Activated T-cell treated with anti-CD3 and anti-CD28 coated beads, Interleukin-2, amount 50 U/mL, for 72 hours (primary cell): ENCODE data around the gene ST8SIA5. TPM values are rescaled to one million over a fixed set of nuclear protein-coding genes. Genes with fewer than 3 reads are reported as not detected.

Experiments used
- ATAC-seq, 2 donors: fragments of 150-1000 bp; cut with Tn5 transposase; replicated peaks in 1 of 2; 2 replicates each; pipeline ENCODE4 v1.10.0; 2021; ENCODE audit warnings: moderate library complexity in 2 of 2, mild to moderate bottlenecking in 1 of 2
- DNase-seq, 2 donors: peaks; one replicate each; pipeline ENCODE4 v3.0.0; 2021 to 2022; ENCODE audit warnings: mixed read lengths in 1 of 2
- H3K27ac Mint-ChIP-seq: one replicate; pipeline ENCODE4 v1.8.0; 2022; ENCODE audit warnings: mild to moderate bottlenecking, moderate library complexity, mixed read lengths
- H3K27me3 Mint-ChIP-seq: one replicate; pipeline ENCODE4 v1.8.0; 2022; ENCODE audit warnings: low read depth, mixed read lengths
- H3K36me3 Mint-ChIP-seq, 2 donors: one replicate each; pipeline ENCODE4 v1.8.0; 2022; ENCODE audit warnings: mixed read lengths in 2 of 2, mild to moderate bottlenecking in 1 of 2; ENCODE audit not compliant: insufficient read depth in 2 of 2
- H3K4me1 Mint-ChIP-seq: one replicate; pipeline ENCODE4 v1.8.0; 2022; ENCODE audit warnings: low read depth, mixed read lengths
- H3K4me3 Mint-ChIP-seq, 2 donors: one replicate each; pipeline ENCODE4 v1.8.0; 2022; ENCODE audit warnings: mild to moderate bottlenecking in 2 of 2, mixed read lengths in 2 of 2, moderate library complexity in 2 of 2
- H3K9me3 Mint-ChIP-seq, 2 donors: one replicate each; pipeline ENCODE4 v1.8.0; 2022; ENCODE audit warnings: mixed read lengths in 2 of 2
- total RNA-seq, 2 donors: library from RNA; stranded (reverse); gene quantifications; one replicate each; pipeline ENCODE4 v1.2.3, GENCODE V29; 2022

ST8SIA5 gene
- total RNA-seq, 2 donors from 2014 or later = 0.09 TPM; not detected in 1

GRCh38 chr18:46646468-46646867, 110.4 kb downstream of the ST8SIA5 start:
- no peak for DNase-seq
- no peaks in the 10 kb centered on the region for H3K9me3 Mint-ChIP-seq
- ATAC-seq = no peak
- H3K27me3 Mint-ChIP-seq = no peaks in the 10 kb centered on the region
- no peaks in the 10 kb centered on the region for H3K4me1 Mint-ChIP-seq
- H3K36me3 Mint-ChIP-seq = no peaks in the 10 kb centered on the region
- H3K27ac Mint-ChIP-seq = no peak overlapping the region
- no peak overlapping the region for H3K4me3 Mint-ChIP-seq

- Mint-ChIP-seq H3K27me3 (no peaks in the 10 kb centered on the region), H3K4me3 (no peak overlapping the region), H3K9me3 (no peaks in the 10 kb centered on the region), H3K27ac (no peak overlapping the region), H3K36me3 (no peaks in the 10 kb centered on the region), H3K4me1 (no peaks in the 10 kb centered on the region)
- DNase-seq (no peak), ATAC-seq (no peak)
Measured at GRCh38 chr18:46642561-46642960, 114.3 kb downstream of the ST8SIA5 start.

DNA sequence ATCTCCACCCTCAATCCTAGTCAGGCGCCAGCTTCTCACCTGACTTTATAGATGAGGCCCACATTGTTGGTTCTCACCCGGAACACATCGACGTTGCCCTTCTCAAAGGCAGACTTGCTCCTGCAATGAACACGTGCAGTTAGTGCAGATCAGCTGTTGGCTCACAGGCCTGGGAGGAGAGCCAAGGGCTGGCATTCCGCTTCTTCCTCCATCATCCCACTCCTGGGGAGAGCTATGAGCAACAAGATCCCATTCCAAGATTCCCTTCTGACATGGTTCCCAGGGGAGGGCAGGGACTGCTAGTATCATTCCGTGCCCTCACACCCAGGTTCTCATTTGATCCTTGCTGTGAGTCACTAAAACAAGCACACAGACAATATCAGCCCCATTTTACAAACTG, 114.9 kb downstream of the ST8SIA5 start:
- Mint-ChIP-seq H3K36me3 (no peaks in the 10 kb centered on the region), H3K27me3 (no peaks in the 10 kb centered on the region), H3K9me3 (no peaks in the 10 kb centered on the region), H3K4me3 (no peak overlapping the region), H3K27ac (no peak overlapping the region), H3K4me1 (no peaks in the 10 kb centered on the region)
- DNase-seq = no peak
- no peak for ATAC-seq

GRCh38 chr18:46639386-46639785, 117.5 kb downstream of the ST8SIA5 start:
- no peaks in the 10 kb centered on the region for H3K4me1 Mint-ChIP-seq
- H3K27me3 Mint-ChIP-seq = no peaks in the 10 kb centered on the region

GRCh38 chr18:46636040-46636630, 120.7 kb downstream of the ST8SIA5 start:
- Mint-ChIP-seq H3K4me1 (no peaks in the 10 kb centered on the region), H3K27me3 (no peaks in the 10 kb centered on the region), H3K9me3 (no peaks in the 10 kb centered on the region), H3K36me3 (no peaks in the 10 kb centered on the region), H3K27ac (no peak overlapping the region), H3K4me3 (no peak overlapping the region)
- no peak for DNase-seq
- no peak for ATAC-seq

More at GRCh38 chr18:46639386-46639785, 117.5 kb downstream of the ST8SIA5 start:
- no peaks in the 10 kb centered on the region for H3K36me3 Mint-ChIP-seq
- ATAC-seq = no peak
- DNase-seq = no peak
- no peaks in the 10 kb centered on the region for H3K9me3 Mint-ChIP-seq
- H3K4me3 Mint-ChIP-seq = no peak overlapping the region
- H3K27ac Mint-ChIP-seq = no peak overlapping the region

- no peak overlapping the region for H3K27ac Mint-ChIP-seq
- peaks cover 15% of the 10 kb centered on the region for H3K4me1 Mint-ChIP-seq
- no peak for ATAC-seq
- DNase-seq = no peak
- H3K36me3 Mint-ChIP-seq = peaks cover 0 to 2% of the 10 kb centered on the region in 2 donors
- H3K4me3 Mint-ChIP-seq = no peak overlapping the region
- H3K27me3 Mint-ChIP-seq = no peaks in the 10 kb centered on the region
- H3K9me3 Mint-ChIP-seq = peaks cover 0 to 4% of the 10 kb centered on the region in 2 donors
Measured at GRCh38 chr18:46632401-46633071, 124.3 kb downstream of the ST8SIA5 start.

- ATAC-seq (no peak), DNase-seq (no peak)
- Mint-ChIP-seq H3K27me3 (no peaks in the 10 kb centered on the region), H3K9me3 (peaks cover 0 to 4% of the 10 kb centered on the region in 2 donors), H3K27ac (no peak overlapping the region), H3K4me1 (peaks cover 15% of the 10 kb centered on the region), H3K36me3 (peaks cover 0 to 2% of the 10 kb centered on the region in 2 donors), H3K4me3 (no peak overlapping the region)
Measured at GRCh38 chr18:46630991-46631390, 125.9 kb downstream of the ST8SIA5 start.

DNA sequence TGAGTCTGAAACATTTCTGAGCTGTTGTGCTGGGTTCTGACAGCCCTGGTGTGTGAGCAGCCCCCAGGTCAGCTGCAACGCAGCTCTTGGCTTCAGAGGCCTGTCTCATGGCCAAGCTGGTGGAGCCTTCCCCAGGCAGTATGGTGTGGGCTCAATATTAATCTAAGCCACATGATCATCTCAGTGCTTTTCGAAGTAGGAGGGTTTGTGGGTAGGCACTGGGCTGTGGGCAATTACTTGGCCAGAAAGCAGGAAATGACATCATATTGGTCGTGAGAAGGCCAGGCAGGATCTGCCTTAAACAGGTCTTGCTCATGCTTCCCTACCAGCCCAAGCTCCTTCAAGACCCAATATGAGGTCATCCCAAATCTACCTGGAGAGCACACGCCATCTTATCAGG, 126.7 kb downstream of the ST8SIA5 start:
- H3K4me3 Mint-ChIP-seq = no peak overlapping the region
- H3K4me1 Mint-ChIP-seq = peaks cover 15% of the 10 kb centered on the region
- no peak overlapping the region for H3K27ac Mint-ChIP-seq
- peak; percentile 82 to 87 for ATAC-seq
- H3K9me3 Mint-ChIP-seq = peaks cover 0 to 4% of the 10 kb centered on the region in 2 donors
- H3K27me3 Mint-ChIP-seq = no peaks in the 10 kb centered on the region
- H3K36me3 Mint-ChIP-seq = peaks cover 0 to 2% of the 10 kb centered on the region in 2 donors
- peak; percentile 24 to 25 for DNase-seq

GRCh38 chr18:46629361-46629760, 127.5 kb downstream of the ST8SIA5 start:
- H3K36me3 Mint-ChIP-seq = peaks cover 0 to 2% of the 10 kb centered on the region in 2 donors
- peaks cover 0 to 5% of the 10 kb centered on the region in 2 donors for H3K9me3 Mint-ChIP-seq
- no peak overlapping the region for H3K27ac Mint-ChIP-seq
- peaks cover 23% of the 10 kb centered on the region for H3K4me1 Mint-ChIP-seq
- no peak for ATAC-seq
- H3K4me3 Mint-ChIP-seq = no peak overlapping the region
- no peaks in the 10 kb centered on the region for H3K27me3 Mint-ChIP-seq
- DNase-seq = no peak

DNA sequence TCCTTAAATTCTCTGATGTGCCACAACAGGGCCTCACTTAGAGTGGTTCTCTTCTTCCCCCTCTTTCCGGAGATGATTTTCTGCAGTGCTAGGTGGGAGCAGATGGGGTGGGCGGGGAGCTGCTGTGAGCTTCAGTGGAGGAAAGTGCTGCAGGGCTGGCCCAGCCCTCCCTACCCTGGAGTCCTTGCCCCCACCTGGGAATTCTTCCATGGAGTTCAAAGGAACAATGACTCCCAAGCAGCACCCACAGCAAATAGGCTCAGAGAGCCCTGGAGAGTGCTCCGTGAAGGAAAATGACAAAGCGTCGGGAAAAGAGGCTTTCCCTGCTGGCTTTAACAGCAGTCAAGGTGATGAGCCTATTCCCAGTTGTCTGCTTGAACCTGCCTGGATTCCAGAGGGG, 128.6 kb downstream of the ST8SIA5 start:
- no peak for ATAC-seq
- H3K27me3 Mint-ChIP-seq = no peaks in the 10 kb centered on the region

GRCh38 chr18:46627136-46627535, 129.7 kb downstream of the ST8SIA5 start:
- Mint-ChIP-seq H3K27ac (no peak overlapping the region), H3K36me3 (peaks cover 0 to 2% of the 10 kb centered on the region in 2 donors), H3K27me3 (no peaks in the 10 kb centered on the region), H3K9me3 (peaks cover 0 to 5% of the 10 kb centered on the region in 2 donors), H3K4me3 (no peak overlapping the region), H3K4me1 (peaks cover 43% of the 10 kb centered on the region)
- DNase-seq (no peak), ATAC-seq (no peak)

More for the DNA sequence above, 128.6 kb downstream of the ST8SIA5 start:
- Mint-ChIP-seq H3K4me3 (no peak overlapping the region), H3K27ac (no peak overlapping the region), H3K9me3 (peaks cover 0 to 5% of the 10 kb centered on the region in 2 donors), H3K4me1 (peaks cover 35% of the 10 kb centered on the region), H3K36me3 (peaks cover 0 to 2% of the 10 kb centered on the region in 2 donors)
- no peak for DNase-seq

GRCh38 chr18:46625069-46625468, 131.8 kb downstream of the ST8SIA5 start:
- Mint-ChIP-seq H3K27ac (no peak overlapping the region), H3K4me3 (no peak overlapping the region), H3K27me3 (no peaks in the 10 kb centered on the region), H3K36me3 (no peaks in the 10 kb centered on the region), H3K9me3 (peaks cover 0 to 1% of the 10 kb centered on the region in 2 donors), H3K4me1 (peaks cover 48% of the 10 kb centered on the region)
- ATAC-seq (no peak), DNase-seq (no peak)

GRCh38 chr18:46624127-46624526, 132.7 kb downstream of the ST8SIA5 start:
- peak overlapping the region in 1 of 2 donors; percentile 42 for H3K4me3 Mint-ChIP-seq
- ATAC-seq (peak; percentile 57 to 69), DNase-seq (peak; percentile 19 to 29)
- H3K4me1 Mint-ChIP-seq = peaks cover 39% of the 10 kb centered on the region
- no peaks in the 10 kb centered on the region for H3K27me3 Mint-ChIP-seq
- H3K9me3 Mint-ChIP-seq = peaks cover 0 to 1% of the 10 kb centered on the region in 2 donors
- H3K27ac Mint-ChIP-seq = no peak overlapping the region
- no peaks in the 10 kb centered on the region for H3K36me3 Mint-ChIP-seq
